Brain microvascular endothelial cell (primary cell): ENCODE measurements around the gene QRICH1.
A peak's percentile ranks its signal among the peaks of the same experiment; 100 is the strongest.

Experiments used
- DNase-seq: peaks from one replicate; pipeline ENCODE4 v3.0.0-alpha.2; 2020
- H3K27ac ChIP-seq: fragments of 250-450 bp; sonication (Bioruptor Pico); 2 replicates; pipeline ENCODE4 v1.5.1; 2020; ENCODE audit warnings: mild to moderate bottlenecking, moderate library complexity
- H3K27me3 ChIP-seq: fragments of 250-450 bp; sonication (Bioruptor Pico); replicated peaks from 2 replicates; pipeline ENCODE4 v1.5.1; 2020; ENCODE audit warnings: mild to moderate bottlenecking
- H3K36me3 ChIP-seq: fragments of 250-450 bp; sonication (Bioruptor Pico); replicated peaks from 2 replicates; pipeline ENCODE4 v1.5.1; 2020; ENCODE audit warnings: mild to moderate bottlenecking
- H3K4me3 ChIP-seq: 2 replicates; pipeline ENCODE4 v1.5.1; 2011; ENCODE audit warnings: low read depth, mild to moderate bottlenecking, control low read depth, low read length, moderate library complexity
- CTCF ChIP-seq: IDR thresholded peaks from 2 replicates; pipeline ENCODE4 v1.5.1; 2011; ENCODE audit warnings: low read depth, mild to moderate bottlenecking, moderate library complexity, low read length, control low read depth, inconsistent platforms; ENCODE audit errors: missing control alignments
- in situ Hi-C: cut with HindIII; loops from 2 replicates; pipeline ENCODE4 v1.10.0; 2017; ENCODE audit warnings: low sequenced_read_pairs, low pct_ligation_motif_present

The QRICH1 gene

GRCh38 chr3:49104052-49104426 is 10.2 kb upstream of the QRICH1 start:
- in situ Hi-C loops: no loop called here
- no peak for TF ChIP-seq CTCF
- no peaks in the 10 kb centered on the region for H3K27me3 ChIP-seq
- H3K4me3 ChIP-seq: peak overlapping the region; percentile 93
- H3K36me3 ChIP-seq: peaks cover 45% of the 10 kb centered on the region
- no peak for DNase-seq
- H3K27ac ChIP-seq: peak overlapping the region; percentile 87

GRCh38 chr3:49100046-49100615 is 6.3 kb upstream of the QRICH1 start:
- no peak overlapping the region for H3K27ac ChIP-seq
- H3K27me3 ChIP-seq: no peaks in the 10 kb centered on the region
- DNase-seq: no peak
- TF ChIP-seq CTCF: no peak
- in situ Hi-C loops: no loop called here
- H3K4me3 ChIP-seq: no peak overlapping the region
- peaks cover 60% of the 10 kb centered on the region for H3K36me3 ChIP-seq

- no peak for DNase-seq
- Histone ChIP-seq H3K36me3 (peaks cover 60% of the 10 kb centered on the region), H3K27me3 (no peaks in the 10 kb centered on the region), H3K27ac (no peak overlapping the region), H3K4me3 (no peak overlapping the region)
- in situ Hi-C loops: no loop called here
- TF ChIP-seq CTCF: no peak
These were observed 5.2 kb upstream of the QRICH1 start for GRCh38 chr3:49098910-49099630.

- H3K4me3 ChIP-seq: no peak overlapping the region
- in situ Hi-C loops: no loop called here
- DNase-seq: no peak
- no peak overlapping the region for H3K27ac ChIP-seq
- no peak for TF ChIP-seq CTCF
- peaks cover 60% of the 10 kb centered on the region for H3K36me3 ChIP-seq
- H3K27me3 ChIP-seq: no peaks in the 10 kb centered on the region
These were observed 4.6 kb upstream of the QRICH1 start for GRCh38 chr3:49098429-49098828.

GRCh38 chr3:49092938-49093852 is 676 bp downstream of the QRICH1 start:
- in situ Hi-C loops: no loop called here
- H3K27me3 ChIP-seq: no peaks in the 10 kb centered on the region
- peak; percentile 90 for DNase-seq
- no peak for TF ChIP-seq CTCF
- peak overlapping the region; percentile 96 for H3K27ac ChIP-seq
- H3K36me3 ChIP-seq: peaks cover 15% of the 10 kb centered on the region
- peak overlapping the region; percentile 95 for H3K4me3 ChIP-seq
